Choroid plexus epithelial cell (primary cell): ENCODE measurements around the gene VDAC2.

ENCODE experiments used
- DNase-seq: peaks from one replicate; pipeline ENCODE4 v3.0.0-alpha.2; 2010; ENCODE audit warnings: low read depth
- H3K4me3 ChIP-seq: 2 replicates; pipeline ENCODE4 v1.5.1; 2011; ENCODE audit warnings: low read depth, mild to moderate bottlenecking, control low read depth, low read length, moderate library complexity
- TF ChIP-seq, protein P1 (sequence below): conservative IDR thresholded peaks from 2 replicates; pipeline ENCODE4 v1.5.1; 2011; ENCODE audit warnings: low read depth, mild to moderate bottlenecking, control low read depth, inconsistent platforms, low read length, moderate library complexity

Gene VDAC2

DNA sequence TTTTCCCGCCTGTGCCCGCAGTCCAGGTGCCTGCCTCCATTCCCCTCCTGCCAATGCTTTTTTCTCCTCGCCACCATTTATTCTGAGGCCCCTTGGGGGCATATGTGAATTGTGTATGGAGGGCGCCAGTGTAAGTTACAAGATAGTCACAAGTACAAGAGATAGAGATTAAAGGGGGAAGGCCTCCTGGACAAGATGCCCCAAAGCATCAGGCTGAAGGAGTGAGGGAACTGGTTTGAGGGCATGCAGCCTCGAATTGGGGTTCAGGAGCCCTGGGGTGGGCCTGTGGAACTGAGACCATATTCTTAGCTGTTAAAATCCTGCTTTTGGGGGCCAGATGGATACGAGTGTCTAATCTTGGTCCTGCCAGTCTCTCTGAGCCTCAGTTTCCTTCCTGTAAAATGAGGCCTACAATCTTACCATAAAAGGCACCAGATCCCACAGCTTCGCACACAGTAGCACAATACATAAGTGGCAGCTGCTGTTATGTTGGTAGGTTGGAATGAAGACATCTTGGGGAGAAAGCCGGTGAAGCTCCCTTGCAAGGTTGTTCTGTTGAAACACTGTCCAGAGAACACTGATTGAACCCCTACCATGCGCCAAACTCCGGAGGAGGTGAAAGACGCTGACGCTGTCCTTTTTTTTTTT, 25.7 kb downstream of the VDAC2 start:
- no peak overlapping the region for H3K4me3 ChIP-seq
- TF ChIP-seq, protein P1, sequence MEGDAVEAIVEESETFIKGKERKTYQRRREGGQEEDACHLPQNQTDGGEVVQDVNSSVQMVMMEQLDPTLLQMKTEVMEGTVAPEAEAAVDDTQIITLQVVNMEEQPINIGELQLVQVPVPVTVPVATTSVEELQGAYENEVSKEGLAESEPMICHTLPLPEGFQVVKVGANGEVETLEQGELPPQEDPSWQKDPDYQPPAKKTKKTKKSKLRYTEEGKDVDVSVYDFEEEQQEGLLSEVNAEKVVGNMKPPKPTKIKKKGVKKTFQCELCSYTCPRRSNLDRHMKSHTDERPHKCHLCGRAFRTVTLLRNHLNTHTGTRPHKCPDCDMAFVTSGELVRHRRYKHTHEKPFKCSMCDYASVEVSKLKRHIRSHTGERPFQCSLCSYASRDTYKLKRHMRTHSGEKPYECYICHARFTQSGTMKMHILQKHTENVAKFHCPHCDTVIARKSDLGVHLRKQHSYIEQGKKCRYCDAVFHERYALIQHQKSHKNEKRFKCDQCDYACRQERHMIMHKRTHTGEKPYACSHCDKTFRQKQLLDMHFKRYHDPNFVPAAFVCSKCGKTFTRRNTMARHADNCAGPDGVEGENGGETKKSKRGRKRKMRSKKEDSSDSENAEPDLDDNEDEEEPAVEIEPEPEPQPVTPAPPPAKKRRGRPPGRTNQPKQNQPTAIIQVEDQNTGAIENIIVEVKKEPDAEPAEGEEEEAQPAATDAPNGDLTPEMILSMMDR: no peak
- no peak for DNase-seq

DNA sequence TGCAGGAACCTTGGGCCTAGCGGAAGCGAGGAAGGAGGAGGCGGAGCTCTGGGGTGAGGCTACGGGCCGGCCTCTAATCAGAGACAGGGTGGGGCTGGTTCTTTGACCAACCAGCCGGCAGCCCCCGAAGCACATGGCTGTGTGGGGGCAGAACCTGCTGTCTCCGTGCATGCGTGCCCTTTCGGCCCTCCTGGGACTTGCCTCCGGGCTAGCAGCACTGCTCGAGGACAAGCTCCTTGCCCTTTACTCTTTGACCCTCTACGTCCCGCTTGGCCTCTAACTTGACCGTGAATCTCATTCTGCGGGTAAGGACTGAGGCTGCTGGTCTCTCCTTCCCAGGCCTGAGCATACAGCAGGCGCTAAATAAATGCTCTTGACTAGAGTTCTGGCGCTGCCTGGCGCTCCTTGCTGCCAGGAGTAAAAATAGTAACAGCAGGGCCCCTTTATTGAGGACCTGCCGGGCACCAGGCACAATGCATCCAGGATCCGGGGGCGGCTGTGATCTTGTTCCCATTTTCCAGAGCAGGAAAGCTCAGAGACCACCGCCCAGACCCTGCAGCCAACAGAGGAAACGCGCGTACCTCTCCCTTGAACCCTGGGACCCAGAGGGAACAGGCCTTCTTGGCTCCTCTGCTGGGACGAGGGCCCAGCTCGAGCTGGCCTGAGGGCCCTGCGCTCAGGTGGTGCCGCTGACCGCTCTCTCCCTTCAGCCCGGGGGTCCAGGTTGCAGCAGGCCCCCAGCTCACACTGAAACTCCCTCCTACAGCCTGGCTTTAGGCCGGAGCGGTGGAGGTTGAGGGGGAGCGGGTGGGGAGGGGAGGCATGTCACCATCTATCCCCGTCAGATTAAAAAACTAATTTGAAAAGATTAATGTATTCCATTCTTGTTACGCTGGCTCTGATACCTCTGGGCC, 27.8 kb downstream of the VDAC2 start:
- TF ChIP-seq, protein P1: no peak
- no peak overlapping the region for H3K4me3 ChIP-seq
- no peak for DNase-seq

DNA sequence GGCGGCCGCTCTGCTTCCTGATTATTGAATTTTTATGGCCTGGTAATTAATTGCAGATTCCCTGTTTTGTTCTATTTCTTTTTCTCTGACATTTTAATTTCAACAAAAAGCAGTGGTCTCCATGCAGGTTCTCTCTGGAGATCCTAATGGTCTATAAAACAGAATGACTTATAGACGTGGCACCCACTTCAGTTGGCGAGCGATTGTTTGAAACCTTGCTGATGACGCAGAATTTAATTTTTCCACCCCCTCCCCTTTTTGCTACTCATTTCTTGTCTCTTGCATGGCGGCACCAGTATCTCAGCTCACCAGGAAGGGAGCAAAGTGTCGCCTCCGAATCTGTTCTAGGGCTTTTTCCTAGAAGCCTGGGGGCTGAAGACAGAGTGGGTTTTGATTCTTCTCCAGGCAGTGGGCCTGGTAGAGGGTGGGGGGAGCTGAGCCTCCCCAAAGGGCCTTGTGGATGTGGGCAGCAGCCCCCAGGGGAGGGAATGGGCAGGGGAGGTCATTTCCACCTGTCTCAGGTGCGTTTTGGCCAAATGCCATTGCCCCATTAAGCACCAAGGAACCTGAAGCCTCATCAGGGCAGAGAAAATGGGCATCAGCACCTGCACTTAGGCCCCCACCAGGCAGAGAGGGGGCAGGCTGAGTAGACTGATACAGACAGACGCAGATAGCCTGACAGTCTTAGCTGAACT, 28.6 kb downstream of the VDAC2 start:
- no peak overlapping the region for H3K4me3 ChIP-seq
- no peak for DNase-seq

DNA sequence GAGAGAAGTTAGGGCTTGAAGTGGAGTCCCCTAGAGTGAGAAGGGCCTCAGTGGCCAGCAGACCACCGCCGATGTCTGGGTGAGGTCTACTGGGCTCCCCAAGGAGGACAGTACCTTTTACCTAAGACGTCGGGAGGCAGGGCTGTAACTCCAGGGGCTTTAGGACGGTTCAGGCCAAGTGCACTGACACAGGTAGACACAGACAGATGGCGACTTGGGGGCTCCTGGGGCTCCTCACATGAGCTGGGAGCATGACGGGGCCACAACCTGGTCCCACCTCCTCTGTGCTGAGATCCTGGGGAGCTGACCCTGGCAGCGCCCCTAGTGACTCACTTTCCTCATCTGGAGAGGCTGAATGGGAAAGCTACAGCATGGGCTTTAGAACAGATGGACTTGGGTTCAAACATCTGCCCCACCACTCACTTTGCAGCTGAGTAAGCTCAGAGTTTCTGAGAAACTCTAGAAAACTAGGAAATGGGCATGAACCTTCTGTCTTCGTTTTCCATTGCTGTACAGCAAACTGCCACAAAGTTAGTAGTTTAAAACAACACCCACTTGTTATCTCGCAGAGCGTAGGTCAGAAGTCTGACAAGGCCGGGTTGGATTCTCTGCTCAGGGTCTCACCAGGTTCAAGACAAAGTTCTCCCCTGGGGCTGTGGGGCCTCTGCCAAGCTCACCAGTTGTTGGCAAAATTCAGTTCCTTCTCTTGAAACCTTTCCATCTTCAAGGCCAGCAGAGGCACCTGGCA, 29.9 kb downstream of the VDAC2 start:
- TF ChIP-seq, protein P1: no peak
- no peak overlapping the region for H3K4me3 ChIP-seq
- no peak for DNase-seq

More for the DNA sequence above, 28.6 kb downstream of the VDAC2 start:
- TF ChIP-seq, protein P1: no peak

DNA sequence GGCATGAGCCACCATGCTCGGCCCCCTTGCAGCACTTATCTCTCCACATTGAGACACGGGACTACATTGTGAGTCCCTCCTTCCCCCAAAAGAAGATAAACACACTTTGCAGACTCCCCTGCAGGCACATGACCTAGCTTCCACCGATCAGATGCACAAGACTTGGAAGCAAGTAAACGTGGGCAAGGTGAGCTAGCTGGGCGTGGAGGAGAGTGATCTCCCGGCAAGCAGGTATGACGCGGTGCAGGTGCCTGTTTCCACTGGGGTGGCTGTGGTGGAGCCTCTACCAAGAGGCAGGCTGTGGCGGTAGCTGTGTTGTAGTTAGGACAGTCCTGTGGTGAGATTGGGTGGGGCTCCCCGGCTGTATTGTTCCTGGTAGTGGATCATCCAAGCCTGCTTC, 32.8 kb downstream of the VDAC2 start:
- H3K4me3 ChIP-seq: no peak overlapping the region
- TF ChIP-seq, protein P1: no peak
- no peak for DNase-seq

DNA sequence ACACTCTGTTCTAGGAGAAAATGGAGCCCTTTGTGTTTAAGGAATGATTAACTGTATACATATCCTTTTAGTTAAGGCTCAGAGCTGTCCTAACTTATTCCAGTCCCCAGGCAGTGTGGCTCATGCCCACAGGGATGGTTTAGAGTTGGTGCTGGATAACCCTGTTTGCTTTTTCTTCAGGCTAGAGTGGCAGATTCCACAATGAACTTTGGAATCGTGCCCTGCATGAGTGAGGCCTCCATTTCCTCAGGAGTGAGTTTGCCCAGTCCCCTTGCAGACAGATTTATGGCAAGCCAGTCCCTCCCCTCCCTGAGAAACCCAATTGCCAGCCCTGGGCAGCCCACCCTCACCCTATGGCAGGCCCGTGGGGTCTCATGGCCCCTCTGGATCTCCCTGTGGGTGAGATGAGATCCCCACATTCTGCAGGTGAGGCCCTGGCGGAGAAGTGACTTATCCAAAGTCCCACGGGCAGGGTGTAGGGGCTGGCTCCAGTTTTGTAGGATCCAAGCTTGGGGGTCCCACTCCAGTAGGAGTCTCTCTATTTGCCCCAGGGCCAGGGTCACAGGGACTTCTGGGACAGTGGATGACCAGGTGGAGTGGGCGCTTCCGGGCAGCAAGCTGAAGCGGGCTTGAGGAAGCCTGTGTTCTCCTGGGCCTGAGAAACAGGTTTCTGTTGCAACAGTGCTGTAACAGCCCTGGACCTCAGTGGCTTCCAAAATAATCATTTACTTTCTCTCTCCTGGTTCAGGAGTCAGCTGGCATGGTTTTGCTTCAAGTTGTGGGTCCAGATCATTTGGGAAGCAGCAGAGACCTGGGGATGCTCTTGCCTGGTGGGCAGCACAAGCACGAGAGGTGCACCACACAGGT, 34.1 kb downstream of the VDAC2 start:
- H3K4me3 ChIP-seq: no peak overlapping the region
- TF ChIP-seq, protein P1: no peak

More for the DNA sequence above, 34.1 kb downstream of the VDAC2 start:
- DNase-seq: no peak
